Parathyroid adenoma (tissue), 2 donors: ENCODE measurements around the gene TRPT1.

Experiments
- H2AFZ ChIP-seq: fragments of 300-600 bp; sonication (generic); one replicate; pipeline ENCODE4 v1.7.0; 2017; ENCODE audit warnings: antibody characterized with exemption, mild to moderate bottlenecking
- H3K27ac ChIP-seq: fragments of 300-600 bp; sonication (generic); one replicate; pipeline ENCODE4 v1.7.0; 2017
- H3K27me3 ChIP-seq: fragments of 300-600 bp; sonication (generic); one replicate; pipeline ENCODE4 v1.7.0; 2017; ENCODE audit warnings: low read length; ENCODE audit not compliant: control insufficient read depth, insufficient read depth
- H3K36me3 ChIP-seq: fragments of 300-600 bp; sonication (generic); one replicate; pipeline ENCODE4 v1.7.0; 2017; ENCODE audit warnings: low read length; ENCODE audit not compliant: control insufficient read depth, insufficient read depth
- H3K4me1 ChIP-seq: fragments of 300-600 bp; sonication (generic); one replicate; pipeline ENCODE4 v1.7.0; 2017; ENCODE audit warnings: control low read depth
- H3K4me2 ChIP-seq: fragments of 300-600 bp; sonication (generic); one replicate; pipeline ENCODE4 v1.7.0; 2017; ENCODE audit warnings: low read length
- H3K4me3 ChIP-seq: fragments of 300-600 bp; sonication (generic); one replicate; pipeline ENCODE4 v1.7.0; 2017; ENCODE audit warnings: low read depth, low read length
- H3K79me2 ChIP-seq: fragments of 300-600 bp; sonication (generic); one replicate; pipeline ENCODE4 v1.7.0; 2017; ENCODE audit warnings: control low read depth
- H3K9ac ChIP-seq: fragments of 300-600 bp; sonication (generic); one replicate; pipeline ENCODE4 v1.7.0; 2017; ENCODE audit warnings: mild to moderate bottlenecking
- H3K9me3 ChIP-seq: fragments of 300-600 bp; sonication (generic); one replicate; pipeline ENCODE4 v1.7.0; 2017; ENCODE audit warnings: low read length; ENCODE audit not compliant: control insufficient read depth
- TF ChIP-seq, protein P1 (sequence below): fragments of 300-600 bp; sonication (generic); IDR thresholded peaks from one replicate; pipeline ENCODE4 v1.7.0; 2017; ENCODE audit warnings: antibody characterized with exemption, mild to moderate bottlenecking
- donor health status: primary hyperparathyroidism.

TRPT1 gene

DNA sequence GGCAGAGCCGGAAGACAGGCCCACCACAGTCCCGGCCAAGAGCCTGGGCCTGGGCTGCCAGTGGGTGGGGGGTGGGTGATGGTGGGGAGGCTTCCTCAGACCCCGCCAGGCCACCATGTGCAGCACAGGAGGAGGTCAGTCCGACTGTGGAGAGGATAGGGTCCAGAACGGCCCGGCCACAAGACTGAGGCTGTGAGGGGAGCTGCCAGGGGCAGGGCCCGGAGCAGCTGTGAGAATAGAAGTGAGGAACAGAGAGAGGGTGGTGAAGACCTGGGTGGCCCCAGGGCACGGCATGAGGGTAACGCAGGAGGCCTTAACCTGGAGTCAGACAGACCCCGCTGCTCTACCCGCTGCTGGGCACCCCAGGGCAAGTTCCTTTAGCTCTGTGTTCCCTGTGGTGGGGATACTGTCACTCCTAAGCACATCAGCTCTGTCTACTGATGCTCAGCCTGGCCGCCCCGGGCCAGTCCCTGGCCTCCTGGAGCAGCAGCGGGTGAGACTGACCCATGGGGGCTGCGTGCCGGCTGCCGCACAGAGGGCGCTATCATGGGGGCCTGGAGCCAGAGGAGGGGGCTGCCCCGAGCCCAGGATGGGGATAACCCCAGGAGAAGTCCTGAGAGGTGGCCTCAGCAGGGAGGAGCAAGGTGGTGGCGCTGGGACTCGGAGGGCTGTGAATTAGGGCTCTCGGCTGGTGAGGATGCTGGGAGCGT, 17.7 kb downstream of the TRPT1 start:
- no peak overlapping the region for H3K4me2 ChIP-seq

DNA sequence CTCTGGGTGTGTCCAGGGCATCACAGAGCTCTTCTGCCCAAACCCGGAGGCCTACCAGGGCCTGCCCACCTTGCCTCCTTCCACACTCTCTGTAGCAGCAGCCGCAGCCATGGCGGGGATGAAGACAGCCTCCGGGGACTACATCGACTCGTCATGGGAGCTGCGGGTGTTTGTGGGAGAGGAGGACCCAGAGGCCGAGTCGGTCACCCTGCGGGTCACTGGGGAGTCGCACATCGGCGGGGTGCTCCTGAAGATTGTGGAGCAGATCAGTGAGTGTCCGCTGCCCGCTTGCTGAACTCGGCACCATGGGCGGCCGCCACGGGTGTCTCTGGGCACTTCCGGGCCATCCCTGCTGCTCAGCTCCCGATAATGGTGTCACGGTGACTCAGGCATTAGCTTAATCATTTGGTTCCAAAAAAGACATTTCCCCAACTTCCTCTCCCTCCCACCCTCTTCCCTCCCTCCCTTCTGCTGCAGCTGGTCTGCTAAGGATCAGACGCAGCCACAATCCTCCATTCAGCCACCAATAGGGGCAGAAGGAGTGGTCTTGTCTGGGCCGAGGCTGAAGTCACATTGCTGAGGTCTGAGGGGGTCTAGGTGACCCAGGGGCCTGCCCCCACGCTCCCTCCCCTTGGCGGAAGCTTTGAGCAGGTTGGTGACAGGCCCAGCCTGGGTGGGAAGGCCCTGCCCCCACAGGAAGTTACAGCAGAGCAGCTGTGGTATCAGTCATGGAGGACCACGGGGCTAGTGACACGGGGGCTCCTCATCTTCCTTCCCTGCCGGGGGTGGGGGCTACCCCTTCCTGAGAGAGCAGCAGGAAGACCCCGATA, 18.5 kb downstream of the TRPT1 start:
- TF ChIP-seq, protein P1, sequence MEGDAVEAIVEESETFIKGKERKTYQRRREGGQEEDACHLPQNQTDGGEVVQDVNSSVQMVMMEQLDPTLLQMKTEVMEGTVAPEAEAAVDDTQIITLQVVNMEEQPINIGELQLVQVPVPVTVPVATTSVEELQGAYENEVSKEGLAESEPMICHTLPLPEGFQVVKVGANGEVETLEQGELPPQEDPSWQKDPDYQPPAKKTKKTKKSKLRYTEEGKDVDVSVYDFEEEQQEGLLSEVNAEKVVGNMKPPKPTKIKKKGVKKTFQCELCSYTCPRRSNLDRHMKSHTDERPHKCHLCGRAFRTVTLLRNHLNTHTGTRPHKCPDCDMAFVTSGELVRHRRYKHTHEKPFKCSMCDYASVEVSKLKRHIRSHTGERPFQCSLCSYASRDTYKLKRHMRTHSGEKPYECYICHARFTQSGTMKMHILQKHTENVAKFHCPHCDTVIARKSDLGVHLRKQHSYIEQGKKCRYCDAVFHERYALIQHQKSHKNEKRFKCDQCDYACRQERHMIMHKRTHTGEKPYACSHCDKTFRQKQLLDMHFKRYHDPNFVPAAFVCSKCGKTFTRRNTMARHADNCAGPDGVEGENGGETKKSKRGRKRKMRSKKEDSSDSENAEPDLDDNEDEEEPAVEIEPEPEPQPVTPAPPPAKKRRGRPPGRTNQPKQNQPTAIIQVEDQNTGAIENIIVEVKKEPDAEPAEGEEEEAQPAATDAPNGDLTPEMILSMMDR = no peak
- Histone ChIP-seq H3K4me3 (peak overlapping the region; percentile 9), H3K9ac (no peak overlapping the region), H3K9me3 (no peaks in the 10 kb centered on the region), H2AFZ (no peak overlapping the region), H3K79me2 (no peaks in the 10 kb centered on the region), H3K4me2 (no peak overlapping the region), H3K27me3 (no peaks in the 10 kb centered on the region), H3K27ac (peak overlapping the region; percentile 60), H3K36me3 (no peaks in the 10 kb centered on the region), H3K4me1 (peaks cover 4% of the 10 kb centered on the region)

More for the DNA sequence above, 17.7 kb downstream of the TRPT1 start:
- Histone ChIP-seq H2AFZ (no peak overlapping the region), H3K4me3 (no peak overlapping the region), H3K79me2 (no peaks in the 10 kb centered on the region), H3K9ac (no peak overlapping the region), H3K4me1 (peaks cover 4% of the 10 kb centered on the region), H3K27me3 (no peaks in the 10 kb centered on the region), H3K36me3 (no peaks in the 10 kb centered on the region), H3K27ac (peak overlapping the region; percentile 60), H3K9me3 (no peaks in the 10 kb centered on the region)
- TF ChIP-seq, protein P1 = no peak

DNA sequence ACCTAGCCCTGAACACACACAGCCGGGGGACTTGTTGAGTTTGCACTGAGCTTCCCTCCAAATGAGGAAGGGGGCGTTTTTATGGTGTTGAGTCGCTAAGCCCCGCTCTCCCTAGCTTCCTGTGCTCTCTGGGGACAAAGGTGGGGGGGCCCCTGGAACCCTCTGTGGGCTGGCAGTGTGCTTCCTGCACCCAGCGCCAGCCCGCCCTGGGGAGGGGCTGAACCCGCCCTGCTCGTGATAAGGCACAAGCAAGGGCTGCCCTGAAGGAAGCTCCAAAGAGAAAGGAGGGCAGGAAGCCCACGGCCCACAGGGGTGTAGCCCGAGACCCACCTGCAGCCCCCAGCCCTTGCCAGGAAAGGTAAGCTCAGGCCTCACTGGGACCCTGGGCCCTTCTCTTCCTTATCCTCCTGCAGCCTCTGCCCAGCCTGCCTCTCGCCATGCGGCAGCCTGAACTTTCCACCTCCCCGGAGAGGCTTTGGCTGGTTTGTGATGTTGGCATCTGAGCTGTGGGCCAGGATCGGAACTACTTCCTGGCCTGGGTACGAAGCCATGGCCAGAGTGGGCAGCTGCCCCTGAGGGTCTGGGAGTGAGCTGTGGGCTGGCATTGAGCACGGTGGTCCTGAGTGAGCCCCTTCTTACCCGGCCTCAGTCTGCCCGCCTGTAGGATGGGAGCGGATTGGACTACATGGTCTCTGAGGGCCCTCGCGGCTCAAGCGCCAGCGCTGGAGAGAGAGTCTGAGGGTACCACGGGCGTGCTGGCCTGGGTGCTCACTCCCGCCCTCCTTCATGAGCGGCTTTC, 19.3 kb downstream of the TRPT1 start, which contains the start of gene FERMT3:
TSS of gene FERMT3 (plus strand) at position 265 of the 799 bp plus-strand sequence. CDS start 644 bp downstream, outside the sequence.
- Histone ChIP-seq H3K79me2 (no peaks in the 10 kb centered on the region), H3K9ac (no peak within 1 kb of the TSS), H3K9me3 (no peaks in the 10 kb centered on the region), H3K4me3 (peak within 1 kb of the TSS; percentile 9), H3K36me3 (no peaks in the 10 kb centered on the region), H2AFZ (no peak within 1 kb of the TSS), H3K4me2 (peak within 1 kb of the TSS; percentile 5), H3K27ac (peak within 1 kb of the TSS; percentile 60), H3K27me3 (no peaks in the 10 kb centered on the region), H3K4me1 (peaks cover 4% of the 10 kb centered on the region)
- TF ChIP-seq, protein P1 = no peak

DNA sequence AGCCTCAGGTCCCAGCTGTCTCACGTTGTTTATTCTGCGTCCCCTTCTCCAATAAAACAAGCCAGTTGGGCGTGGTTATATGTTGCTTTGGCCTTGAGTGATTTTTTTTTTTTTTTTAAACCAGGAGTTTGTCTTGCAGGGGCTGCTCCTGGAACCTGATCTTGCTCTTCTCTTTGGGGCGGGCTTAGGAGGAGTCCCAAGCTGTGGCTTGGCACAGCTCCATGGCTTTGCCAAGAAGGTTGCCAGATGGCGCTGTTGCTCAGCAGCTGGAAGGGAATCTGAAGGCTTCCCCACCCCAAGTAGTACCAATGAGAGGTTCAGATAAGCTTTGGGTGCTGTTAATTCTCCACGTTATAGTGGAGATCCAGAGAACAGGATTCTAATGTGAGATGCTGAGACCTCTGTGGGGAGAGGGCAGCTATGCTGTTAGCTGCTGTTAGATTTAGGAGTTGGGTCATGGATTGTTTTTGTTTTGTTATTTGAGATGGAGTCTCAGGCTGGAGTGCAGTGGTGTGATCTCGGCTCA, 21.5 kb downstream of the TRPT1 start:
- Histone ChIP-seq H3K4me1 (peaks cover 4% of the 10 kb centered on the region), H3K4me3 (no peak overlapping the region), H3K79me2 (no peaks in the 10 kb centered on the region), H3K27me3 (no peaks in the 10 kb centered on the region), H3K9me3 (no peaks in the 10 kb centered on the region), H3K9ac (no peak overlapping the region), H3K27ac (peak overlapping the region; percentile 24), H3K36me3 (no peaks in the 10 kb centered on the region), H2AFZ (no peak overlapping the region), H3K4me2 (no peak overlapping the region)
- TF ChIP-seq, protein P1 = peak; percentile 73
